Body of pancreas (tissue), 4 donors: ENCODE data around the gene SLC26A4. TPM values are rescaled to one million over a fixed set of nuclear protein-coding genes. Genes with fewer than 3 reads are reported as not detected.

Experiments used
- ATAC-seq: fragments of 150-250 bp; one replicate; pipeline ENCODE4 v1.9.1; 2016
- DNase-seq, 4 donors: peaks; one replicate each; pipeline ENCODE4 v3.0.0-alpha.2; 2019
- H3K27ac ChIP-seq, 4 donors: fragments of 200-600 bp; sonication (generic); 1 replicate in 3 of 4; 2 replicates in 1 of 4; pipeline versions ENCODE4 v1.5.1 to v1.6.1; 2016 to 2019; ENCODE audit warnings: mild to moderate bottlenecking in 1 of 4, mixed read lengths in 1 of 4, moderate library complexity in 1 of 4
- H3K27me3 ChIP-seq, 2 donors: fragments of 200-600 bp; sonication (generic); one replicate each; pipeline ENCODE4 v1.6.0; 2016; ENCODE audit warnings: mild to moderate bottlenecking in 1 of 2
- H3K36me3 ChIP-seq, 2 donors: fragments of 200-600 bp; sonication (generic); replicated peaks in 1 of 2; 2 replicates each; pipeline ENCODE4 v1.5.1; 2016; ENCODE audit warnings: low read depth in 2 of 2; ENCODE audit not compliant: insufficient read depth in 1 of 2
- H3K4me1 ChIP-seq: fragments of 200-600 bp; sonication (generic); one replicate; pipeline ENCODE4 v1.6.0; 2016
- H3K4me3 ChIP-seq, 2 donors: fragments of 200-600 bp; sonication (generic); 1 replicate in 1 of 2; 2 replicates in 1 of 2; pipeline ENCODE4 v1.5.1; 2016 to 2019
- H3K9me3 ChIP-seq, 3 donors: fragments of 200-600 bp; sonication (generic); 1 replicate in 2 of 3; 2 replicates in 1 of 3; pipeline ENCODE4 v1.5.1; 2016
- CTCF ChIP-seq, 7 experiments: fragments of 450-650 bp in 4 of 7; fragments of 200-600 bp in 3 of 7; sonication (generic) in 3 of 7; IDR thresholded peaks; one replicate each; pipeline ENCODE4 v1.5.1; 2016 to 2019; ENCODE audit warnings: antibody characterized with exemption in 7 of 7
- POLR2A ChIP-seq, 3 donors: fragments of 450-650 bp; IDR thresholded peaks; one replicate each; pipeline ENCODE4 v1.6.1; 2016; ENCODE audit warnings: antibody characterized with exemption in 3 of 3, mild to moderate bottlenecking in 2 of 3
- WGBS, 2 donors: methylation state at CpG; one replicate each; pipeline ENCODE4 v1.1.5; 2017; 5-methylcytosine and 5-hydroxymethylcytosine counted together
- intact Hi-C: fragments of 100-400 bp; cut with DNase I; formaldehyde crosslinking; loops from one replicate; pipeline ENCODE4 v1.15.1; 2023
- total RNA-seq, 2 donors: library from RNA; depleted of rRNA; stranded (reverse); fragments of >200 nt; gene quantifications; one replicate each; pipeline ENCODE4 v1.1.0, GENCODE V29; 2016

Gene SLC26A4
- total RNA-seq, 2 donors from 2014 or later: 0.26 to 0.33 TPM

- ATAC-seq (no peak), DNase-seq (no peak)
- WGBS, 2 donors: 89 to 94% methylated on average over 1 of the region's 1 CpG
- Histone ChIP-seq H3K9me3 (no peaks in the 10 kb centered on the region), H3K4me3 (no peak overlapping the region), H3K27me3 (no peaks in the 10 kb centered on the region), H3K4me1 (no peaks in the 10 kb centered on the region), H3K36me3 (no peaks in the 10 kb centered on the region), H3K27ac (no peak overlapping the region)
- intact Hi-C loops: no loop called here
- no peak for TF ChIP-seq CTCF (IDR thresholded peaks at IDR 0.05)
- TF ChIP-seq POLR2A (IDR thresholded peaks at IDR 0.05): no peak
Measured at GRCh38 chr7:107712896-107713295, 52.3 kb downstream of the SLC26A4 start.

GRCh38 chr7:107715531-107715930, 54.9 kb downstream of the SLC26A4 start:
- TF ChIP-seq CTCF (IDR thresholded peaks at IDR 0.05) (no peak), POLR2A (IDR thresholded peaks at IDR 0.05) (no peak)
- Histone ChIP-seq H3K4me3 (no peak overlapping the region), H3K27me3 (no peaks in the 10 kb centered on the region), H3K9me3 (no peaks in the 10 kb centered on the region), H3K36me3 (no peaks in the 10 kb centered on the region), H3K4me1 (no peaks in the 10 kb centered on the region), H3K27ac (no peak overlapping the region)
- no peak for DNase-seq
- no peak for ATAC-seq
- intact Hi-C loops: no loop called here
- WGBS, 2 donors: 78 to 79% methylated on average over 6 of the region's 6 CpGs

GRCh38 chr7:107718456-107719193, 58.0 kb downstream of the SLC26A4 start:
- H3K4me1 ChIP-seq: no peaks in the 10 kb centered on the region
- no peaks in the 10 kb centered on the region for H3K36me3 ChIP-seq
- H3K4me3 ChIP-seq: no peak overlapping the region
- no peak overlapping the region for H3K27ac ChIP-seq
- TF ChIP-seq POLR2A (IDR thresholded peaks at IDR 0.05): no peak
- TF ChIP-seq CTCF (IDR thresholded peaks at IDR 0.05): no peak
- WGBS, 2 donors: 76 to 79% methylated on average over 4 of the region's 4 CpGs
- DNase-seq (no peak), ATAC-seq (no peak)
- H3K9me3 ChIP-seq: no peaks in the 10 kb centered on the region
- no peaks in the 10 kb centered on the region for H3K27me3 ChIP-seq
- intact Hi-C loops: no loop called here

GRCh38 chr7:107721286-107721685, 60.7 kb downstream of the SLC26A4 start:
- TF ChIP-seq CTCF (IDR thresholded peaks at IDR 0.05) (no peak), POLR2A (IDR thresholded peaks at IDR 0.05) (no peak)
- no peak overlapping the region for H3K4me3 ChIP-seq
- no peaks in the 10 kb centered on the region for H3K27me3 ChIP-seq
- intact Hi-C loops: loop anchor here (10.0 kb wide), 1 partner anchor 256 kb away; no protein-coding TSS in a partner anchor
- WGBS, 2 donors: 19 to 51% methylated on average over 1 of the region's 1 CpG
- no peaks in the 10 kb centered on the region for H3K4me1 ChIP-seq
- no peak for ATAC-seq
- no peaks in the 10 kb centered on the region for H3K36me3 ChIP-seq
- H3K27ac ChIP-seq: no peak overlapping the region
- no peaks in the 10 kb centered on the region for H3K9me3 ChIP-seq
- DNase-seq: no peak

GRCh38 chr7:107723255-107723654, 62.6 kb downstream of the SLC26A4 start:
- TF ChIP-seq CTCF (IDR thresholded peaks at IDR 0.05) (no peak), POLR2A (IDR thresholded peaks at IDR 0.05) (no peak)
- H3K4me3 ChIP-seq: no peak overlapping the region
- no peaks in the 10 kb centered on the region for H3K27me3 ChIP-seq
- ATAC-seq (no peak), DNase-seq (no peak)
- no peaks in the 10 kb centered on the region for H3K9me3 ChIP-seq
- no peaks in the 10 kb centered on the region for H3K36me3 ChIP-seq
- intact Hi-C loops: loop anchor here (10.0 kb wide), 1 partner anchor 258 kb away; no protein-coding TSS in a partner anchor
- no peak overlapping the region for H3K27ac ChIP-seq
- H3K4me1 ChIP-seq: no peaks in the 10 kb centered on the region
- WGBS, 2 donors: 84 to 92% methylated on average over 2 of the region's 2 CpGs
